ENCODE results near the gene INIP. TPM values are rescaled to one million over a fixed set of nuclear protein-coding genes. Genes with fewer than 3 reads are reported as not detected.

INIP gene
- total RNA-seq, 1 experiment from 2014 or later: 24.5 TPM

- no peak overlapping the region for H4K91ac ChIP-seq (ENCODE audit: insufficient read length, low read depth, low read length)
- Mint-ChIP-seq H3K27me3 (ENCODE audit: low read depth) (no peaks in the 10 kb centered on the region), H3K4me3 (no peak overlapping the region), H3K27ac (no peak overlapping the region; a peak in 1 of 7 replicates), H3K36me3 (ENCODE audit: insufficient read depth in 1 of 3, low read depth in 3 of 3) (peaks cover 0 to 21% (median 4%) of the 10 kb centered on the region in 3 experiments; a peak in 5 of 7 replicates), H3K4me1 (peaks cover 2 to 5% of the 10 kb centered on the region in 2 experiments; a peak in 1 of 4 replicates), H3K9me3 (no peaks in the 10 kb centered on the region)
- no peak overlapping the region for H3K4ac ChIP-seq (ENCODE audit: low read depth, low read length)
- H3K23me2 ChIP-seq (ENCODE audit: insufficient read length, low read depth, low read length, poor library complexity, severe bottlenecking): no peaks in the 10 kb centered on the region
- H4K8ac ChIP-seq (replicated peaks; ENCODE audit: insufficient read length, low read depth, low read length): no peak overlapping the region
- H4K20me1 ChIP-seq (ENCODE audit: control insufficient read depth, insufficient read depth, insufficient read length): no peaks in the 10 kb centered on the region
- WGBS (ENCODE audit: extremely low coverage, insufficient read length, low lambda C conversion rate): no CpG with 5 or more reads among the region's 2 CpGs
- no peaks in the 10 kb centered on the region for H3K9me3 ChIP-seq (ENCODE audit: control insufficient read depth, low read depth, low read length)
- H3K23ac ChIP-seq (ENCODE audit: insufficient read length, low read depth, low read length): no peak overlapping the region
- no peak overlapping the region for H2AFZ ChIP-seq (ENCODE audit: low read length)
- H3K27me3 ChIP-seq (ENCODE audit: insufficient read depth, low read length): no peaks in the 10 kb centered on the region
- no peak overlapping the region for H3K14ac ChIP-seq (ENCODE audit: insufficient read depth, low read length)
- H3K27ac ChIP-seq (ENCODE audit: insufficient read length, low read depth, low read length): no peak overlapping the region
- H2AK5ac ChIP-seq (ENCODE audit: insufficient read length, low read length): no peak overlapping the region
- no peak overlapping the region for H3K9ac ChIP-seq (ENCODE audit: extremely low read depth, insufficient read length, low read length)
- H3K4me1 ChIP-seq (ENCODE audit: insufficient read depth, low read length): no peaks in the 10 kb centered on the region
- H2BK12ac ChIP-seq (ENCODE audit: insufficient read length, low read depth, low read length): no peak overlapping the region
- H2BK20ac ChIP-seq (ENCODE audit: low read depth, low read length, poor library complexity, severe bottlenecking): no peak overlapping the region
- H3K79me1 ChIP-seq (ENCODE audit: insufficient read depth, low read depth, low read length, poor library complexity, severe bottlenecking): no peaks in the 10 kb centered on the region
- no peak overlapping the region for H2BK5ac ChIP-seq (ENCODE audit: insufficient read length, low read length)
- no peaks in the 10 kb centered on the region for H3K79me2 ChIP-seq (ENCODE audit: insufficient read depth, low read length)
- no peak overlapping the region for H3K56ac ChIP-seq (ENCODE audit: insufficient read length, low read depth, low read length)
- no peak overlapping the region for H3K4me2 ChIP-seq (ENCODE audit: insufficient read depth, insufficient read length, low read length)
- DNase-seq: no peak
- no peak overlapping the region for H4K5ac ChIP-seq (ENCODE audit: insufficient read length, low read depth, low read length)
- H2BK15ac ChIP-seq (ENCODE audit: low read depth, low read length): no peak overlapping the region
- no peak for TF ChIP-seq CTCF (conservative IDR thresholded peaks at IDR 0.05)
- H3K18ac ChIP-seq (ENCODE audit: insufficient read length, low read depth, low read length): no peak overlapping the region
- H3T11ph ChIP-seq (ENCODE audit: low read length): no peak overlapping the region
- H2BK120ac ChIP-seq (ENCODE audit: low read depth, low read length, poor library complexity, severe bottlenecking): no peak overlapping the region
Observed at GRCh38 chr9:112703304-112703703, 14.6 kb downstream of the INIP start.

Data from H9 (cell line).